DOHH2 (cell line): ENCODE measurements around the gene ATRN.

ENCODE experiments used
- H3F3A ChIP-seq: fragments of 200-600 bp; sonication (generic), shearing (Covaris generic); 2 replicates; pipeline ENCODE4 v1.6.0; 2016; ENCODE audit warnings: antibody characterized with exemption, mild to moderate bottlenecking; ENCODE audit not compliant: control insufficient read depth, insufficient read depth
- H3K27ac ChIP-seq: fragments of 200-600 bp; sonication (generic); 2 replicates; pipeline ENCODE4 v1.5.1; 2014; ENCODE audit warnings: low read depth, mild to moderate bottlenecking, low read length, moderate library complexity
- H3K27me3 ChIP-seq: fragments of 200-600 bp; sonication (generic); 2 replicates; pipeline ENCODE4 v1.6.1; 2014; ENCODE audit warnings: mild to moderate bottlenecking, low read length, mixed read lengths; ENCODE audit not compliant: control insufficient read depth
- H3K36me3 ChIP-seq: fragments of 200-600 bp; sonication (generic); 2 replicates; pipeline ENCODE4 v1.6.1; 2014; ENCODE audit warnings: mild to moderate bottlenecking, low read length, moderate library complexity, mixed read lengths; ENCODE audit not compliant: control insufficient read depth
- H3K4me1 ChIP-seq: fragments of 200-600 bp; sonication (generic); 2 replicates; pipeline ENCODE4 v1.6.1; 2014; ENCODE audit warnings: mild to moderate bottlenecking, low read length, mixed read lengths; ENCODE audit not compliant: control insufficient read depth
- H3K4me2 ChIP-seq: fragments of 200-600 bp; sonication (generic); 2 replicates; pipeline ENCODE4 v1.6.0; 2014; ENCODE audit warnings: mild to moderate bottlenecking, low read length, moderate library complexity
- H3K4me3 ChIP-seq: fragments of 200-600 bp; sonication (generic); 2 replicates; pipeline ENCODE4 v1.5.1; 2014; ENCODE audit warnings: mild to moderate bottlenecking, low read length, mixed read lengths
- H3K79me2 ChIP-seq: fragments of 200-600 bp; sonication (generic); 2 replicates; pipeline ENCODE4 v1.6.1; 2014; ENCODE audit warnings: mild to moderate bottlenecking, low read length, mixed read lengths; ENCODE audit not compliant: control insufficient read depth
- H3K9me2 ChIP-seq: fragments of 200-600 bp; sonication (generic); replicated peaks from 2 replicates; pipeline ENCODE4 v1.6.1; 2014; ENCODE audit warnings: mild to moderate bottlenecking, low read length, mixed read lengths; ENCODE audit not compliant: control insufficient read depth
- H3K9me3 ChIP-seq: fragments of 200-600 bp; sonication (generic); 2 replicates; pipeline ENCODE4 v1.6.1; 2014; ENCODE audit warnings: antibody characterized with exemption, low read length, mixed read lengths; ENCODE audit not compliant: control insufficient read depth, insufficient read depth
- H4K20me1 ChIP-seq: fragments of 200-600 bp; sonication (generic); 2 replicates; pipeline ENCODE4 v1.6.0; 2014; ENCODE audit warnings: low read depth, mild to moderate bottlenecking, antibody characterized with exemption, low read length, moderate library complexity; ENCODE audit not compliant: control insufficient read depth, insufficient read depth
- CTCF ChIP-seq: fragments of 200-600 bp; sonication (generic); IDR thresholded peaks from one replicate; pipeline ENCODE4 v1.5.1; 2014; ENCODE audit warnings: antibody characterized with exemption, mild to moderate bottlenecking, low read depth, low read length; ENCODE audit not compliant: poor library complexity, severe bottlenecking
- EZH2phosphoT487 ChIP-seq: fragments of 200-600 bp; sonication (generic); IDR thresholded peaks from 2 replicates; pipeline ENCODE4 v1.6.1; 2017; ENCODE audit warnings: borderline replicate concordance, mild to moderate bottlenecking, antibody characterized with exemption, low read length, moderate library complexity, mixed read lengths

Gene ATRN

GRCh38 chr20:3689978-3690377 is 219.2 kb downstream of the ATRN start:
- no peaks in the 10 kb centered on the region for H3K9me3 ChIP-seq
- H3K79me2 ChIP-seq, result no peaks in the 10 kb centered on the region
- TF ChIP-seq EZH2phosphoT487, result no peak
- TF ChIP-seq CTCF, result no peak
- H3K27me3 ChIP-seq, result no peaks in the 10 kb centered on the region
- H3K4me3 ChIP-seq, result no peak overlapping the region
- H3F3A ChIP-seq, result no peaks in the 10 kb centered on the region
- H3K27ac ChIP-seq, result no peak overlapping the region
- H3K4me1 ChIP-seq, result no peaks in the 10 kb centered on the region
- H3K9me2 ChIP-seq, result no peaks in the 10 kb centered on the region
- H3K4me2 ChIP-seq, result no peak overlapping the region
- no peaks in the 10 kb centered on the region for H4K20me1 ChIP-seq
- H3K36me3 ChIP-seq, result no peaks in the 10 kb centered on the region

DNA sequence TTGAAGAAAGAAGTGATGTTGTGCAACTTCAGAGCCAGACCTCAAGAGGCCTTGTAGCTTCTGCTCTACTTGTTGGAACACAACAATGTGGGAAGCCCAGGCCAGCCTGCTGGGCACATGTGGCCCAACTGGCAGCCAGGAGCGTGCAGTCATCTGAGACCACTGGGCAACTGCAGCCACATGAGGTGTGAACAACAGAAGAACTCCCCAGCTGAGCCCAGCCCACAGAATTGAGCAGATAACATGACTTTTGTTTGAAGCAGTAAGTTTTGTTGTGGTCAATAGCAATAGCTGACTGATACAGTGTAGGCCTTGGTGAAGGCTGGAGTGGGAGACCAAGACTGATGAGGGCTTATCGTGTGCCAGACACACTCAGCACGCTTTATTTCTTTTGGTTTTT is 219.6 kb downstream of the ATRN start:
- Histone ChIP-seq H3K36me3 (no peaks in the 10 kb centered on the region), H4K20me1 (no peaks in the 10 kb centered on the region), H3K4me3 (no peak overlapping the region), H3F3A (no peaks in the 10 kb centered on the region), H3K27me3 (no peaks in the 10 kb centered on the region), H3K27ac (no peak overlapping the region), H3K9me2 (no peaks in the 10 kb centered on the region), H3K9me3 (no peaks in the 10 kb centered on the region), H3K4me2 (no peak overlapping the region), H3K79me2 (no peaks in the 10 kb centered on the region), H3K4me1 (no peaks in the 10 kb centered on the region)
- TF ChIP-seq EZH2phosphoT487 (no peak), CTCF (no peak)

- no peak overlapping the region for H3K4me3 ChIP-seq
- no peaks in the 10 kb centered on the region for H3K36me3 ChIP-seq
- H3K4me1 ChIP-seq, result no peaks in the 10 kb centered on the region
- no peaks in the 10 kb centered on the region for H4K20me1 ChIP-seq
- H3K27ac ChIP-seq, result no peak overlapping the region
- H3K9me2 ChIP-seq, result no peaks in the 10 kb centered on the region
- no peaks in the 10 kb centered on the region for H3K27me3 ChIP-seq
- H3K9me3 ChIP-seq, result peaks cover 1% of the 10 kb centered on the region; the same call in 1 of the 2 replicates
- H3K79me2 ChIP-seq, result no peaks in the 10 kb centered on the region
- no peak overlapping the region for H3K4me2 ChIP-seq
- TF ChIP-seq EZH2phosphoT487, result no peak
- no peak for TF ChIP-seq CTCF
- no peaks in the 10 kb centered on the region for H3F3A ChIP-seq
Observed at GRCh38 chr20:3691306-3691705, 220.5 kb downstream of the ATRN start.

GRCh38 chr20:3691897-3692296 is 221.1 kb downstream of the ATRN start:
- H3K27ac ChIP-seq, result no peak overlapping the region
- no peaks in the 10 kb centered on the region for H3F3A ChIP-seq
- no peaks in the 10 kb centered on the region for H4K20me1 ChIP-seq
- no peaks in the 10 kb centered on the region for H3K27me3 ChIP-seq
- H3K4me2 ChIP-seq, result no peak overlapping the region
- no peaks in the 10 kb centered on the region for H3K79me2 ChIP-seq
- H3K9me3 ChIP-seq, result peaks cover 6% of the 10 kb centered on the region; the same call in 1 of the 2 replicates
- H3K4me1 ChIP-seq, result no peaks in the 10 kb centered on the region
- no peak overlapping the region for H3K4me3 ChIP-seq
- H3K36me3 ChIP-seq, result no peaks in the 10 kb centered on the region
- no peaks in the 10 kb centered on the region for H3K9me2 ChIP-seq
- TF ChIP-seq EZH2phosphoT487 (no peak), CTCF (no peak)
